ENCODE data around the gene ORAI3. TPM values are rescaled to one million over a fixed set of nuclear protein-coding genes. Genes with fewer than 3 reads are reported as not detected.
A peak's percentile ranks its signal among the peaks of the same experiment; 100 is the strongest.

Gene ORAI3
- total and polyA plus RNA-seq, 2 of the 13 experiments (the other 11 are each of a cell fraction or from before 2014, with no cell fraction given): 11.4 to 32.0 TPM

DNA sequence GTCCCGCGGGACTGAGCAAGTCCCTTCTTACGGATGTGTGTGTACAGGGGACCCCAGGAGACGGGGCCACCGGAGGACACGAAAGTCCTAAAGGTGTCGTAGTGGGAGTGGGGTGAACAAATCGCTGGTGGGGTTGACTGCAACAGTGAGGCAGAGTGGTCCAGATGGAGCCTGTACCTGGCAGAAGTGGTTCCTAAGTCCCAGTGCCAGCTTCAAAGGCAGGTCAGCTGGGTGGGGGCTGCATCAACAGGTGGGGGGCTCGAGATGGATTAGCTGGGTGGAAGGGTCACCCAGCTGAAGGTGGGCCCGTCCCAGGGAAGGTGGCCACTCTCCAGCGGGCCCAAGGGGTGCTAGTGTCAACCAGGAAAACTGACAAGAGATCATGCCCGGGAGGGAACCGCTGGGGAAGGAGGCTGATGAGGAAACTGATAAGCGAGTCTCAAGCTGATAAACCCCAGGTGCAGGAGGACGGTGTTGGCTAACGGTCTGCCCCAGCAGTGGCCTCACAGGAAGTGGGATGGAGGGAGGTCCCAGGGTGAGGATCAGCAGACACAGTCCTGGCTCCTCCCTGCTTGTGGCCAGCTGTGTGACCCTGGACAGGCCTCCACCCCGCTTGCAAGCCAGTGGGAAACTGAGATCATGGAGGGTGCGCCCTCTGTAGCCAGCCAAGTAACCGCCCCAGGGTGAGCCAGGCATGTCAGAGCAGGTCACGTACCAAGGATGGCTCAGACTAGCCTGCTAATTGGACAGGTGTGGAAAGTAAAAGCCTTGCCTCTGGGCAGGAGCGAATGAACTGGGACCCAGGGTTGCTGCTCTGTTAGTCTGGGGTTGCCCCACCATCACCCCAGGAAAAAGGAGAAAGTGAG lies 1.0 kb downstream of the ORAI3 start (continued):
- TF ChIP-seq, protein P1, sequence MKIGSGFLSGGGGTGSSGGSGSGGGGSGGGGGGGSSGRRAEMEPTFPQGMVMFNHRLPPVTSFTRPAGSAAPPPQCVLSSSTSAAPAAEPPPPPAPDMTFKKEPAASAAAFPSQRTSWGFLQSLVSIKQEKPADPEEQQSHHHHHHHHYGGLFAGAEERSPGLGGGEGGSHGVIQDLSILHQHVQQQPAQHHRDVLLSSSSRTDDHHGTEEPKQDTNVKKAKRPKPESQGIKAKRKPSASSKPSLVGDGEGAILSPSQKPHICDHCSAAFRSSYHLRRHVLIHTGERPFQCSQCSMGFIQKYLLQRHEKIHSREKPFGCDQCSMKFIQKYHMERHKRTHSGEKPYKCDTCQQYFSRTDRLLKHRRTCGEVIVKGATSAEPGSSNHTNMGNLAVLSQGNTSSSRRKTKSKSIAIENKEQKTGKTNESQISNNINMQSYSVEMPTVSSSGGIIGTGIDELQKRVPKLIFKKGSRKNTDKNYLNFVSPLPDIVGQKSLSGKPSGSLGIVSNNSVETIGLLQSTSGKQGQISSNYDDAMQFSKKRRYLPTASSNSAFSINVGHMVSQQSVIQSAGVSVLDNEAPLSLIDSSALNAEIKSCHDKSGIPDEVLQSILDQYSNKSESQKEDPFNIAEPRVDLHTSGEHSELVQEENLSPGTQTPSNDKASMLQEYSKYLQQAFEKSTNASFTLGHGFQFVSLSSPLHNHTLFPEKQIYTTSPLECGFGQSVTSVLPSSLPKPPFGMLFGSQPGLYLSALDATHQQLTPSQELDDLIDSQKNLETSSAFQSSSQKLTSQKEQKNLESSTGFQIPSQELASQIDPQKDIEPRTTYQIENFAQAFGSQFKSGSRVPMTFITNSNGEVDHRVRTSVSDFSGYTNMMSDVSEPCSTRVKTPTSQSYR (CRISPR knock-in tag; IDR thresholded peaks at IDR 0.05; ENCODE audit: borderline replicate concordance): peak; percentile 43; the same call in 1 of the 2 replicates
- TF ChIP-seq SUZ12 (IDR thresholded peaks at IDR 0.05; ENCODE audit: low read depth, low read length): no peak
- peak; percentile 50 for TF ChIP-seq MED8 (CRISPR knock-in tag; IDR thresholded peaks at IDR 0.05; ENCODE audit: insufficient replicate concordance)
- TF ChIP-seq ERF (CRISPR knock-in tag; IDR thresholded peaks at IDR 0.05): peak; percentile 97
- TF ChIP-seq ZNF775 (CRISPR knock-in tag; IDR thresholded peaks at IDR 0.05; ENCODE audit: borderline replicate concordance): 0 out of 2 replicates have a peak, but pooled peaks have one; percentile 62
- TF ChIP-seq ZNF234 (CRISPR knock-in tag; conservative IDR thresholded peaks at IDR 0.05): no peak
- TF ChIP-seq FOXK1 (CRISPR knock-in tag; IDR thresholded peaks at IDR 0.05; ENCODE audit: borderline replicate concordance, low read depth): peak; percentile 58; the same call in 1 of the 2 replicates
- TF ChIP-seq, protein P2, sequence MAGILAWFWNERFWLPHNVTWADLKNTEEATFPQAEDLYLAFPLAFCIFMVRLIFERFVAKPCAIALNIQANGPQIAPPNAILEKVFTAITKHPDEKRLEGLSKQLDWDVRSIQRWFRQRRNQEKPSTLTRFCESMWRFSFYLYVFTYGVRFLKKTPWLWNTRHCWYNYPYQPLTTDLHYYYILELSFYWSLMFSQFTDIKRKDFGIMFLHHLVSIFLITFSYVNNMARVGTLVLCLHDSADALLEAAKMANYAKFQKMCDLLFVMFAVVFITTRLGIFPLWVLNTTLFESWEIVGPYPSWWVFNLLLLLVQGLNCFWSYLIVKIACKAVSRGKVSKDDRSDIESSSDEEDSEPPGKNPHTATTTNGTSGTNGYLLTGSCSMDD (CRISPR knock-in tag; IDR thresholded peaks at IDR 0.05): no peak
- TF ChIP-seq NFKBIZ (CRISPR knock-in tag; IDR thresholded peaks at IDR 0.05): peak; percentile 96
- TF ChIP-seq, protein P3, sequence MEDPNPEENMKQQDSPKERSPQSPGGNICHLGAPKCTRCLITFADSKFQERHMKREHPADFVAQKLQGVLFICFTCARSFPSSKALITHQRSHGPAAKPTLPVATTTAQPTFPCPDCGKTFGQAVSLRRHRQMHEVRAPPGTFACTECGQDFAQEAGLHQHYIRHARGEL (CRISPR knock-in tag; IDR thresholded peaks at IDR 0.05): no peak
- TF ChIP-seq, protein P4, sequence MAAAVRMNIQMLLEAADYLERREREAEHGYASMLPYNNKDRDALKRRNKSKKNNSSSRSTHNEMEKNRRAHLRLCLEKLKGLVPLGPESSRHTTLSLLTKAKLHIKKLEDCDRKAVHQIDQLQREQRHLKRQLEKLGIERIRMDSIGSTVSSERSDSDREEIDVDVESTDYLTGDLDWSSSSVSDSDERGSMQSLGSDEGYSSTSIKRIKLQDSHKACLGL (CRISPR knock-in tag; IDR thresholded peaks at IDR 0.05): peak; percentile 37; the same call in 1 of the 2 replicates
- TF ChIP-seq, protein P5, sequence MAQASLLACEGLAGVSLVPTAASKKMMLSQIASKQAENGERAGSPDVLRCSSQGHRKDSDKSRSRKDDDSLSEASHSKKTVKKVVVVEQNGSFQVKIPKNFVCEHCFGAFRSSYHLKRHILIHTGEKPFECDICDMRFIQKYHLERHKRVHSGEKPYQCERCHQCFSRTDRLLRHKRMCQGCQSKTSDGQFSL (CRISPR knock-in tag; IDR thresholded peaks at IDR 0.05): no peak
- peak; percentile 90; the same call in 1 of the 2 replicates for TF ChIP-seq HIVEP1 (CRISPR knock-in tag; IDR thresholded peaks at IDR 0.05)
- TF ChIP-seq ELF3 (CRISPR knock-in tag; IDR thresholded peaks at IDR 0.05): peak; percentile 96
- TF ChIP-seq, protein P6, sequence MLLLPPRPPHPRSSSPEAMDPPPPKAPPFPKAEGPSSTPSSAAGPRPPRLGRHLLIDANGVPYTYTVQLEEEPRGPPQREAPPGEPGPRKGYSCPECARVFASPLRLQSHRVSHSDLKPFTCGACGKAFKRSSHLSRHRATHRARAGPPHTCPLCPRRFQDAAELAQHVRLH (CRISPR knock-in tag; IDR thresholded peaks at IDR 0.05; ENCODE audit: borderline replicate concordance, low read depth): peak; percentile 93
- TF ChIP-seq, protein P7, sequence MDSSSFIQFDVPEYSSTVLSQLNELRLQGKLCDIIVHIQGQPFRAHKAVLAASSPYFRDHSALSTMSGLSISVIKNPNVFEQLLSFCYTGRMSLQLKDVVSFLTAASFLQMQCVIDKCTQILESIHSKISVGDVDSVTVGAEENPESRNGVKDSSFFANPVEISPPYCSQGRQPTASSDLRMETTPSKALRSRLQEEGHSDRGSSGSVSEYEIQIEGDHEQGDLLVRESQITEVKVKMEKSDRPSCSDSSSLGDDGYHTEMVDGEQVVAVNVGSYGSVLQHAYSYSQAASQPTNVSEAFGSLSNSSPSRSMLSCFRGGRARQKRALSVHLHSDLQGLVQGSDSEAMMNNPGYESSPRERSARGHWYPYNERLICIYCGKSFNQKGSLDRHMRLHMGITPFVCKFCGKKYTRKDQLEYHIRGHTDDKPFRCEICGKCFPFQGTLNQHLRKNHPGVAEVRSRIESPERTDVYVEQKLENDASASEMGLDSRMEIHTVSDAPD (CRISPR knock-in tag; IDR thresholded peaks at IDR 0.05): 0 out of 2 replicates have a peak, but pooled peaks have one; percentile 75
- TF ChIP-seq KLF6 (CRISPR knock-in tag; IDR thresholded peaks at IDR 0.05): peak; percentile 90; the same call in 1 of the 2 replicates
- no peak for TF ChIP-seq SMARCC2 (IDR thresholded peaks at IDR 0.05)
- TF ChIP-seq NR3C1 (CRISPR knock-in tag; IDR thresholded peaks at IDR 0.05): no peak
